Measurements from ENCODE around the gene GBP4. TPM values are rescaled to one million over a fixed set of nuclear protein-coding genes. Genes with fewer than 3 reads are reported as not detected.

Gene GBP4
- total RNA-seq, 1 experiment from 2014 or later = 0.09 TPM

GRCh38 chr1:89176971-89177370 lies 21.8 kb downstream of the GBP4 start:
- no peaks in the 10 kb centered on the region for H3K36me3 Mint-ChIP-seq
- H3K4me3 Mint-ChIP-seq = no peak overlapping the region
- H3K4me1 Mint-ChIP-seq = no peaks in the 10 kb centered on the region
- ChIA-PET CTCF (interaction anchor here (0.9 kb wide), 1 partner anchor 91 kb away, joined by 3 read pairs; no protein-coding TSS in a partner anchor), POLR2A (no interaction called here)
- ATAC-seq = no peak
- H3K27me3 Mint-ChIP-seq (ENCODE audit: low read depth) = no peaks in the 10 kb centered on the region
- DNase-seq (ENCODE audit: low spot score) = no peak
- no peaks in the 10 kb centered on the region for H3K9me3 Mint-ChIP-seq
- no peak overlapping the region for H3K27ac Mint-ChIP-seq
- no peak for TF ChIP-seq ZNF396 (CRISPR knock-in tag; IDR thresholded peaks at IDR 0.05; ENCODE audit: borderline replicate concordance)
- no peak for TF ChIP-seq ZNF232 (CRISPR knock-in tag; IDR thresholded peaks at IDR 0.05)
- TF ChIP-seq TCF7 (CRISPR knock-in tag; IDR thresholded peaks at IDR 0.05; ENCODE audit: low read depth) = no peak
- TF ChIP-seq MAX (CRISPR knock-in tag; IDR thresholded peaks at IDR 0.05) = no peak
- TF ChIP-seq PREB (CRISPR knock-in tag; IDR thresholded peaks at IDR 0.05; ENCODE audit: borderline replicate concordance) = no peak
- TF ChIP-seq FOXP1 (CRISPR knock-in tag; IDR thresholded peaks at IDR 0.05; ENCODE audit: borderline replicate concordance) = no peak
- TF ChIP-seq HMGA2 (CRISPR knock-in tag; IDR thresholded peaks at IDR 0.05) = no peak
- no peak for TF ChIP-seq TEAD4 (CRISPR knock-in tag; IDR thresholded peaks at IDR 0.05)
- TF ChIP-seq MXD4 (CRISPR knock-in tag; IDR thresholded peaks at IDR 0.05; ENCODE audit: borderline replicate concordance) = no peak

- no peaks in the 10 kb centered on the region for H3K9me3 Mint-ChIP-seq
- H3K36me3 Mint-ChIP-seq = no peaks in the 10 kb centered on the region
- no peak for DNase-seq (ENCODE audit: low spot score)
- no peak for ATAC-seq
- no peak within 1 kb of the TSS for H3K4me3 Mint-ChIP-seq
- POLR2A ChIA-PET = no interaction called here
- no peak within 1 kb of the TSS for H3K27ac Mint-ChIP-seq
- CTCF ChIA-PET = no interaction called here
- H3K27me3 Mint-ChIP-seq (ENCODE audit: low read depth) = no peaks in the 10 kb centered on the region
- no peaks in the 10 kb centered on the region for H3K4me1 Mint-ChIP-seq
- TF ChIP-seq USF1 (CRISPR knock-in tag; IDR thresholded peaks at IDR 0.05) (no peak), FOXP1 (CRISPR knock-in tag; IDR thresholded peaks at IDR 0.05; ENCODE audit: borderline replicate concordance) (no peak), ATF3 (CRISPR knock-in tag; conservative IDR thresholded peaks at IDR 0.05) (no peak), MYBL2 (CRISPR knock-in tag; IDR thresholded peaks at IDR 0.05) (no peak), CTCF (IDR thresholded peaks at IDR 0.05) (no peak), ZSCAN18 (CRISPR knock-in tag; IDR thresholded peaks at IDR 0.05) (no peak), TCF7 (CRISPR knock-in tag; IDR thresholded peaks at IDR 0.05; ENCODE audit: low read depth) (no peak), IRF1 (CRISPR knock-in tag; IDR thresholded peaks at IDR 0.05) (no peak), STAT6 (CRISPR knock-in tag; conservative IDR thresholded peaks at IDR 0.05; ENCODE audit: low read depth) (no peak), E2F5 (CRISPR knock-in tag; IDR thresholded peaks at IDR 0.05) (no peak), ZNF416 (CRISPR knock-in tag; IDR thresholded peaks at IDR 0.05) (no peak), ZNF281 (CRISPR knock-in tag; IDR thresholded peaks at IDR 0.05) (no peak)
Measured at GRCh38 chr1:89175601-89176256, 23.0 kb downstream of the GBP4 start, which contains the start of gene GBP7. Gene GBP7, minus strand, starts transcription at chr1:89176003. Its CDS starts 4,068 bp downstream, at chr1:89171935.
